HG03442 (cell line): ENCODE measurements around the gene WDR83.
"Not testable (repeated sequence)": the region's sequence is repeated elsewhere in the genome, so short reads cannot be mapped to it uniquely, and the experiment has no call there.

ENCODE experiments used
- ATAC-seq: cut with Tn5 transposase; IDR thresholded peaks from one replicate; pipeline ENCODE4 v1.9.1; 2021; ENCODE audit warnings: mild to moderate bottlenecking, moderate library complexity; ENCODE audit not compliant: unreplicated experiment

The WDR83 gene

DNA sequence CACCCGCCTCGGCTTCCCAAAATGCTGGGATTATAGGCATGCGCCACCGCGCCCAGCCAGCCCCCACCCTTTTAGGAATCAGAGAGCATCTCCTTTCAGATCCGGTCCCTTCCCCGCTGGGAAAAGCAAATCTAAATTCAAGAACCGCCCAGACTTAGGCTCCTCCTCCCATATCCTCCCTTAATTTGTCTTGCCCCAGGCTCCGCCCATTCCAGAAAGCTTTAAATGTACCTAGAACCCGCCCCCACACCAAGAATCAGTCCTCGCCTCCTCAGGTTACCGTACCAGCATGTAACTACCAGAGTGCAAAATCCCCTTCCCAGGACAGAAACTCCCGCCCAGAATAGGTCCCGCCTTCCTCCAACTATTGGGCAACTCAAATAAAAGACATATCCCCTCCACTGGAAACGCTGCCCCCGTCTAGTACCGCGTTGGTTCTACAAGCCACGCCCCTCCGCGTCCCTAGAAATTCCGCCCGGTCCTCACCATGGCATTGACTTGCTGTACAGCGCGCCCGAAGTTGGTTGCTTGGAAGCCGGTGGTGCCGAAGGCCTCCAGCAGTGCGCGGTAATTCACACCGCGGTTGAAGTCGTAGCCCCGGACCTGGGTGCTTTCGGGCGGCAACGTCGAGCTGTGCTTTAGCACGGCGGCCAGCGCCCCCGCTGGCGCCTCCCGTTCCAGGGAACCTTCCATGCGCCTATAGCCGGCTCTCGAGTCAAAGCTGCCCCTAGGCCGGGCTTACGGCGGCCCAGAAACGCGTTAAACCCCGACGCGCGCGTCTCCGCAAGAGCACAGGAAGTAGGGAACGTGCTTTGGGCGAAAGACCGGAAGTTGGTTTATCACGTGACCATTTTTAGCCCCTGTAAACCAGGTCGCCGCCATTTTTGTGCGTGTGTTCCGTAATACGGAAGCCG lies 14.7 kb downstream of the WDR83 start, which contains the start of gene DHPS:
TSS of gene DHPS (minus strand) at position 807 of the 914 bp plus-strand sequence. CDS start at position 693, 114 bp downstream.
- peak; percentile 67 for ATAC-seq

DNA sequence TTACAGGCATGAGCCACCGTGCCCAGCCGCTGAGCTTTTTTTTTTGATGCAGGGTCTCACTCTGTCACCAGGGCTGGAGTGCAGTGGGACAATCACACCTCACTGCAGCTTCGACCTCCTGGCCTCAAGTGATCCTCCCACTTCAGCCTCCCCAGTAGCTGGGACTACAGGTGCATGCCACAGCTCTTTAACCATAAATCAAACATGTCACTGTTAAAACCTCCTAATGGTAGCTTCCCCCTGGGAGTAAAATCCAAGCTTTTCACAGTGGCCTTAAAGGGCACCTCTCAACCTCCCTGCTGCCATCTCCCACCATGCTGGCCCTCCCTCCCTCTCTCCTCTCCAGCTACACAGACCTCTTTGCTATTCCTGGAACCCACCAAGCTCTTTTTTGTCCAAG lies 19.2 kb downstream of the WDR83 start:
- ATAC-seq: no peak

DNA sequence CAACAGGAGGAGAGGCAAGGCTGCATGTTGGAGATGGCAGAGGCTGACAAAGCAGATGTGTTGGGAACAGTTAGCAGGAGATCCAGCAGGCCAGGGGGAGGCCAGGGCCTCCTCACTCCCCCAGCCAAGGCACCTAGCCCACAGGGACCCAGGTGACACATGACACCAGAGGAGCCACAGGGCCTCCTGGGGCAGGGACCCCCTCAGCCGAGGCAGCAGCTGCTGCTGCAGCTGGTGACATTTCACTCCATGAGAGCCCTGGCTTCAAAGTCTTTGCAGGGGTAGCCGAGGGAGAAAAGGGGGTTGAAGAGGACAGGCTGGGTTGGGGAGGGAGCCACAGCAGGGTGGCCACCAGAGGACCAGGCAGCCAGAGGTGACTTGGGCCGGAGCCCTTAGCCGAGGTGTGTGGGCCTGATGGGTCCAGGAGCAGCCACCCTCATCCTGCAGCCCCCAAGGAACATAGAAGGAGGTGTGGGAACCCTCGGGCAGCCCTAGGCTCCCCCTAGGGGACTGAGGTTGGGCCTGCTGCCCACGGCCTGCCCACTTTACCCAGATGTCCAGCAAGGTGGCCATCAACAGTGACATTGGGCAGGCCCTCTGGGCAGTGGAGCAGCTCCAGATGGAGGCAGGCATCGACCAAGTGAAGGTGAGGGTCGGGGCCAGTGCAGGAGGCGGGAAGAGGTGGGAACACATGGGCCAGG lies 21.0 kb downstream of the WDR83 start, which contains the start of gene GNG14:
TSS of gene GNG14 (plus strand) at position 503 of the 701 bp plus-strand sequence. CDS start at position 554, 51 bp downstream.
- ATAC-seq: no peak

- ATAC-seq: no peak
Measured at GRCh38 chr19:12689012-12689411, 22.4 kb downstream of the WDR83 start.

- no peak for ATAC-seq
Measured at GRCh38 chr19:12689581-12690216, 23.1 kb downstream of the WDR83 start.

DNA sequence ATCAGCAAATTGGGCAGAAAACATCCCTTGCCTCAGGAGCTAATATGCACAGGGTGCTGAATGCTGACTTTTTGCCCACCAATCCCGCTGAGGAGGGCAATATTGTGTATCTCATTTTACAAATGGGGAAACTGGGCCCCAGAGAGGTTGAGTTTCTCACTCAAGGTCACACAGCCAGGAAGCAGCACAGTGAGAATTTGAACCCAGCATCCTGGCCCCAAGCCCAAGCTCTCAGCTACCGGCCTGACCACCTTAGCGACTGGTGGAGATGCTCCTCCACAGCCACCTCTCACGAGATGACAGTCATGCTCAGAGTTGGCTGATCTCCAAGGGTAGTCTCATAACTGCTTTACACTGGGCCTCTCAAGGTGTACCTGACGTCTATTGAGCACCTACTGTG lies 26.4 kb downstream of the WDR83 start:
- ATAC-seq: no peak

- no peak for ATAC-seq
Measured at GRCh38 chr19:12694641-12695040, 28.0 kb downstream of the WDR83 start.

DNA sequence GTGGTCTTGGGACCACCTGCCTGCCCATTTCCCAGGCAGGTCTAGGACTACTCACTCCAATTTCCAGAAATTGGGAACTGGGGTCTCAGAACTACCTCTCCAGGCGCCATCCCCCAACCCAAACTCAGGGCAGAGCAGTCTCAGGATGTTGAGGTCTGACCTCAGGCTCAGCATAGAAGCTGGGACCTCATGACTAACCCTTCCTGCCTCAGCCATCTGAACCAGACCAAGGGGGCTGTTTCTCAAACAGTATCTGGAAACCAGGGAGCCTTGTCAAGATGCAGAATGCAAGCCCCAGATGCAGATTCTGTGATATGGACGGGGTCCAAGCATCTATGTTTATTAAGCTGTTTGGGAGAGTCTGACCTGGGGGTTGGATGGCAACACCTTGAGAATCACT lies 28.5 kb downstream of the WDR83 start:
- no peak for ATAC-seq

DNA sequence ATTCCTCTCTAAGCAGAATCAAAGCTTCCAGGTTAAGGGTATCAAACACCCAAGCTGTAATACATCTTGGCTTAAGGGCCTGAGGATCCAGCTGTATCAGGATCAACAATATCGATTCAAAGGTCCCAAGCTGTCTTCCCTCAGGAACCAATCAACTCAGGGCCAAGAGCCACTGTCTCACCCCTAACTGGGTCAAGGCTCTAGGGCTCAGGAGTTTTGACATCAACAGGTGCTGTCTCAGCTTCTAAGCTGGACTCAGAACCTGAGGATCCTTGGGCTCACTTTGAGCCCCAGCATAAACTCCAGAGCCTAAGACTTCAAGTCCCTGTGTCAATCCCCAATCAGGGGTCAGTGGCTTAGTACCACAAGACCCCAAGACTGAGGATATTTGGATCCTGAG lies 28.9 kb downstream of the WDR83 start:
- ATAC-seq: no peak

DNA sequence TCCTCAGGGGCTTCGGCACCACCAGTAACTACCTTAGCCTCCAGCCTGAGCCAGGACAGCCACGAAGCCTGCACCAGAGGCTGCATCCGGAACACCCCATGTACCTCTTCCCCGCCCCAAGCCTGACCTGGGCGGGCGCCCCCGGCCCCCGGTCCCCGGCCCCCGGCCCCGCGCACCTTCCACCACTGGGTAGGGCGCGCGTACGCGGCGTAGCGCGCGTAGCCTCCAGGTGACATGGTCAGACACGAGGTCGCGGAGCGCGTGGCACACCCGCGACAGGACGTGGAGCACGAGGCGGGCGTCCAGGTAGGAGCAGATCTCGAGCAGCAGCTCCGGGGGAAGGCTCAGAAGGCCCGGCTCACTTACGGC lies 29.4 kb downstream of the WDR83 start:
- ATAC-seq: peak; percentile 8

- peak; percentile 81 for ATAC-seq
Measured at GRCh38 chr19:12696366-12697335, 30.0 kb downstream of the WDR83 start, which contains the start of gene FBXW9. Gene FBXW9, minus strand, starts transcription at chr19:12696631. Its CDS starts 50 bp downstream, at chr19:12696581.

- ATAC-seq: not testable (repeated sequence)
Measured at GRCh38 chr19:12697425-12697824, 30.8 kb downstream of the WDR83 start.

GRCh38 chr19:12698138-12698537 lies 31.5 kb downstream of the WDR83 start:
- ATAC-seq: no peak

DNA sequence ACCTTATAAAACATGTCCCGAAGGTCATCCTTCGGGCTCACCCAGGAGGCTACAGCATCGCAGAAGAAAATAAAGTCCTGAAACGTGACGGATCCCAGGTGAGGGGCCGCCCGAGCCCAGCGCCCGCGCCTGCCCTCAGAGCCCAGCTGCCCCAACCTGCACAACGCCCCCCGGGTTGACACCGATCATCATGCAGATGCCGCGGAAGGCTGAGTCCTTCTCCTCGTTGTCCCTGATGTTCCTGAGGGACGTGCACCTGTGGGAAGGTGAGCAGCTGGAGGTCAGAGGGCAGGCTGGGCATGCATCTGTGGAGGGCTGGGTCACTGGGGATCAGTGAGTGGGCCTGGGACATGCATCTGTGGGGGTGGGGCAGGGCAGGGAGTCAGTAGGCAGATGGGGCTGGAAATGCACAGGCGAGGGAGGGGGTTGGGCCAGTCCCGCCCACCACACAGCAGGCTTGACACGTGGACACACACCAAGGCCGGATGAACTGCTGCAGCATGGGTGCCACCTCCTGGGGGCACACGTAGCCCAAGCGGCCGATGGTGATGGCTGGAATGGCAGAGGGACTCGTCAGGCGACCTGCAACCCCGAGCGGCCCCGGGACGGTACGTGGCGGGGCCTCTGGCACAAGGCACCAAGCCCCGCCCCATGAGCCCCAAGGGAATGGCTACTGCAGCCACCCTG lies 35.1 kb downstream of the WDR83 start:
- ATAC-seq: no peak

GRCh38 chr19:12703046-12703445 lies 36.4 kb downstream of the WDR83 start:
- ATAC-seq: no peak

- no peak for ATAC-seq
Measured at GRCh38 chr19:12705169-12705568, 38.6 kb downstream of the WDR83 start.

GRCh38 chr19:12705654-12706331 lies 39.2 kb downstream of the WDR83 start:
- ATAC-seq: no peak

DNA sequence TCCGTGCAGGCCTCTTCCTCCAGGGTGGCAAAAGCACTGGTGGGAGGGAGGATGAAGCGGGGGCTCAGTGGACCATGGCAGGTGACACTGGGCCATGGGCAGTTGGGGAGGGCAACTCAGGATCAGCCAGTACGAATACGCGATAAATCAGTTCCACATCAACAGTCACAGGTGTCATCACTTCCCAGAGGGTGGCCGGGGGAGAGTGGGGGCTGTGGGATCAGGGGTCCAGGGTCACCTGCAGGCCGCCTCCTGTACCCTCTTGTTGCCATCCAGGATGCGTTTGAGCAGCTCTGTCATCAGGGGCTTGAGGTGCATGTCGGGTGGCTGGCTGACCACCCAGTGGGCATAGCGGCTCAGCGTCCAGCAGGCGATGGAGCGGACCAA lies 39.7 kb downstream of the WDR83 start:
- no peak for ATAC-seq

DNA sequence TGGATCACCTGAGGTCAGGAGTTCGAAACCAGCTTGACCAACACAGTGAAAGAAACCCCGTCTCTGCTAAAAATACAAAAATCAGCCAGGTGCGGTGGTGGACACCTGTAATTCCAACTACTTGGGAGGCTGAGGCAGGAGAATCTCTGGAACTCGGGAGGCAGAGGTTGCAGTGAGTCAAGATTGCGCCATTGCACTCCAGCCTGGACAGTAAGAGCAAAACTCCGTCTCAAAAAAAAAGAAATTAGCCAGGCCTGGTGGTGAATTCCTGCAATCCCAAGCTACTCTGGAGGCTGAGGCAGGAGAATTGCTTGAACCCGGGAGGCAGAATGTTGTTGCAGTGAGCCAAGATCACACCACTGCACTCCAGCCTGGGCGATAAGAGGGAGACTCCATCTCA lies 42.0 kb downstream of the WDR83 start:
- ATAC-seq: no peak
